ENCODE measurements around the gene C11orf87.

Gene C11orf87

DNA sequence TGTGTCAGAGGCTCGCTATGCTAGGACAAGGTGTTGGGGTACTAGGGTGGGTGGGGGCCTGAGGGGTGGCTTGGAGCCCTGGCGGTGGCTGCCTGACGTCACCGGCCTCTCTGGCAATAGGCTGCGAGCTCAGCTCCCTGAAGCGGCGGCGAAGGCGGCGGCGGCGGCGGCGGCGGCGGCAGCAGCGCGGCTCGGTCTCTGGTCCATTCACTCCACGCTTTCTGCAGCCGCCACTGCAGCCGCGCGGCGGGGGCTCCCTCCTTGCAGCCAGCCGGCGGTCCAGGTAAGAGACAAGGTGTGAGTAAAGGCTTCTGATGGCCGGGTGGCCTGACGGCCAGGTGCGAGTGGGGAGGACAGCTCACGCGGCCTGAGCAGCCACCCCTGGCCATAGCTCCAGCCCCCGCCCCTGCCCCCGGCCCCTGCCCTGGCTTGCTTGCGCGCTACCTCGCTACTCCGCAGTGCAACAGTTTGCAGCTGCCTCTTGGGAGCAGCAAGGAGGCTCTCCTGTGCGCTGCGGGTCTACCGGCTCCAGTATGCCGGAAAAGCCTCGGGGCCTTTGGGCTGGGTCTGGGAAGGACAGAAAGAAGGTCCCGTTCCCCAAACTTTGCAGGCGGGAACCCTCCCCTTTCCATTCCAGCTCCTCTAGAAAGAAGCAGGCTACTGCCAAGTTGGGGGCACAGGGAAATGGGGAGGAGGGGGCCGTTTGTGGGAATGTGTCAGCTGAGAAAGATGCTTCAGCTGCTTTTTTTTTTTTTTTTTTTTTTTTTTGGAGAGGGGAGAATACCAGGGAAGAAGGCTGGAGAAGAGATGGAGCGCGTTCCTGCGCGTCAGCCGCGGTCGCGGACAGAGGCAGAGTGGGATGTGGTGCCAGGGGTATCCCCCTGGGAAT lies at the start of gene C11orf87:
Gene C11orf87, plus strand, starts transcription at position 210 of the 889 bp plus-strand sequence. CDS start 1,444 bp downstream, outside the sequence.
- no peak for DNase-seq (ENCODE audit: low read depth in 2 of 2)

DNA sequence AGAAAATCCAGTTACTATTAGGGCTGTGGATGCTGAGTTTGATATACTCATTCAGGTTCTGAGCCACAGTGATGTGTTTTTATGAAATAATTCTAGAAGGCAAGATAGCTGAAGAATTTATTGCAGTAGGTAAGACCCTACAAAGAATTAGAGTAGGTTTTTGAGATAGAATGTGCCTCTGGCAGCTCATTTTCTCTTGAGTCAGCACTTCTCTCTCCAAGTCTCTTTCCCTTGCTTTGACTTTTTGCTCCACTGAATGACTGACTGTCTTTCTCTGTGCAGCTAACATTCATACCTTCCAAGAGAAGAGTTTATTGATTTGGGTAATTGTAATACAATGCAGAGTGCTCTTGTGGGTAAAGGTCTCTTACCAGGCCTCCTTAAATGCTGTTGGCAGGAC lies 48.0 kb upstream of the C11orf87 start:
- DNase-seq (ENCODE audit: low read depth in 2 of 2) = no peak

DNA sequence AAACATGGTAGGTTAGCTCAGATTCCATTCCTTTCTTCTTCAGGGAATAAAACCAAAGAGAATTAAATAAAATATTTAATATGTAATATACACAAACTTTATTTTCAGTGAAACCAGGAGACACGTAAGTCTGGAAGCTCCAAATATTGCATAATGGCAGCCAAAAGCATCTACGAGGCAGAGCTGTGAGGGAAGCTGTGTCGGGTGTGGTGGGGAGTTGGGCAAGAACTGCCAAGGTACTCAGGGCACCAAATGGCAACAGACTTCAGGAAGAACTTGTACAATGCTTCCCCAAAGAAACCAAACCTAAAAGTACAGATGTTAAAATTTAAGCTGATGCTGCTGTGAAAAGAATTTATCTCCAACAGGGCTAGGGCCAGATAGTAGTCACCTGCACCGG lies 47.5 kb upstream of the C11orf87 start:
- no peak for DNase-seq (ENCODE audit: low read depth in 2 of 2)

DNA sequence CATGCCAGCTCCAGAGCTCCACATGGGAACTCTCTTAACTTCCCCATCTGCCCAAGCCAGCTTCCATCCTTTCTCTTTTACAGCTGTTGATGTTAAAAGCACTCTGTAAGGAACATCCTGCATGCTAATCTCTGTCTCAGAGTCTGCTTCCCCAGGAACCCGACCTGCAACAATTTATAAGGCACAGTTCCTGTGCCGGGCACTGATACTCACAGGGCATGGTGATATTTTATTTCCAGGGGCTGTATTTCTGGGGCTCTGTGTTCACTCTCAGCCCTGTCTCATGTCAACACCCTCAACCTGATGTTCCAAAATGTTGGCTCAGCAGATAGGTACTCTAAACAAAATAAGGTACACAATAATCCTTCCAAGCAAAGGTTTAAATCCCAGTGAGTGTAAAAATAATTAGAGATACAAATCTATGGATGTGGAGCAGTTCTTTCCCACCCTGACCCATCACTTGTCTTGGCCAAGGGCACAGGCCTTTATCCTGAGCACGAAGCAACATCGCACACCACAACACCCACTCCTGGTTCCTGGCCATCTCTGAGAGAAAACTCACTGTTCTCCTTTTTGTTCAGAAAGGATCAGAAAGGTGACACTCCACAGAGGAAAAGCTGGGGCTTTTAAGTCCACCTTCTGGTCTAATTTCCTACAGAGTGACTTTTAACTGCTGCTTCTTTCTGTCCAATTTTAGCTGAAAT lies 44.8 kb upstream of the C11orf87 start:
- DNase-seq (ENCODE audit: low read depth in 2 of 2) = no peak

DNA sequence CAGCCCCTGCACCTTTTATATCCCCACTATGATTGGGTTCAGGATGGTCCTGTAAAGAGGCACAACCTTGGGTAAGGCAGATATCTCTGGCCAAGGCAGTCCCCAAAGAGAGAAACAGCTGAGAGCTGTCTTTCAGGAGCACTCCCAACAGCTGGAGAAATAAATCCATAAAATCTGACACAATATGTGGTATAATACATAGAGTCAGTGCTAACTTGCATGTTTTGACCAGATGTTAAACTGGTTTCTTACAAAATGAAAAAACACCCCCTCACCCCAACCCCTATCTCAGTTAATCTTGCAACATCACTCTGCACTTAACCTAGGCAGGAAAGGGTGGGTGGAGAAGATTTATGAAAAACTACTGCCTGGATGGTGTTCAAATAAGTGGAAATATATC lies 44.0 kb upstream of the C11orf87 start:
- no peak for DNase-seq (ENCODE audit: low read depth in 2 of 2)

DNA sequence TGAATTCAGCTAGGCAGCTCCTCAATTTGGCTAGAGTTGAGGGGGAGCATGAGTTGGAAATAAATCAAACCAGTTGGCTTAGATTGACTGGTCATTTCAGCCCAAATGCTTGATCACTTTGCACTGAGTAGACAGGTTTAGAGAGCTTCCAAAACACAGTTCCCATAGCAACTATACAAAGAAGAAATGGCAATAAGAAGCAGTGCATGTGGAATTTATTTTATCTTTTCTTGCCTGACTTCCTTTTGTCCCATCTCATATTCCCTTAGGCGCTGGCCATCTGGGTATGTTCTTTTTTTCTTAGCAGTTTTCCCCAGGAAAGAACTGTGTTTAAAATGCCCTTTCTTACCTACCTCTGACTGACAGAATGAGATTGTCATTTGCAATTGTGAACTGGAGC lies 38.7 kb upstream of the C11orf87 start:
- no peak for DNase-seq (ENCODE audit: low read depth in 2 of 2)

DNA sequence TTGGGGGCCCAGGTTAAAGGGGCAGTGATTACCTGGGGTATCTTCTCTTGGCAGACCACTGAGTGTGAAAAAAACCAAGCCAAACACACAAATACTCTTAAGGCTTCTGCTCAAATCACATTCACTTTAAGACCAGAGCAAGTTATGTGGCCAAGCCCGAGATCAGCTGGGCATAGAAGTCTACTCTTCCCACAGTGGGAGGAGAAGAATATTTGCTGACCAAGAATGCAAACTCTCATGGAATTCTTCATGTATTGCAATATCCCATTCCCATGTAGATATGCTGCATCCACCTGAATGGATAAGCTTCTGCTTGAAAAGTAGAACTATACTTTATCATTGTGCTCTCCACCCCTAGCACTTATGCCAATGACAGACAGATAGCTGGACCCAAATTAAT lies 37.1 kb upstream of the C11orf87 start:
- DNase-seq (ENCODE audit: low read depth in 2 of 2) = no peak

DNA sequence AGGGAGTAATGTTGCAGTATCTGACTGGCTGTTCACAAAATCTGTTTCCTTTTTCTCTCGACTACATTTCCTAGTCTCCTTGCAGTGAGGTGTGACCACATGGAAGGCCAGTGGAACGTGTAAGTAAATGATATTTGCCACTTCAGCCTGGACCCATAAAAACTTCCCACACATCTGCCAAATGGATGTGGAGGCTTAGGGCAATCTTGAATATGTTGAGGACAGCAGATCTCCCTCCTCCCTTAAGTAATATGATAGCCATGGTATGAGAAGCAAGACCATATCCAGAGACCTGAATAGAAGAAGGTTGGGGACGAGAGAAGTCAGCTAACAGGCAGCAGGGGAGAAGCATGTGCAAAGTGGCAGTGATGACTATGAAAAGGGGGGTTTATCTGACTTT lies 33.0 kb upstream of the C11orf87 start:
- DNase-seq (ENCODE audit: low read depth in 2 of 2) = no peak

DNA sequence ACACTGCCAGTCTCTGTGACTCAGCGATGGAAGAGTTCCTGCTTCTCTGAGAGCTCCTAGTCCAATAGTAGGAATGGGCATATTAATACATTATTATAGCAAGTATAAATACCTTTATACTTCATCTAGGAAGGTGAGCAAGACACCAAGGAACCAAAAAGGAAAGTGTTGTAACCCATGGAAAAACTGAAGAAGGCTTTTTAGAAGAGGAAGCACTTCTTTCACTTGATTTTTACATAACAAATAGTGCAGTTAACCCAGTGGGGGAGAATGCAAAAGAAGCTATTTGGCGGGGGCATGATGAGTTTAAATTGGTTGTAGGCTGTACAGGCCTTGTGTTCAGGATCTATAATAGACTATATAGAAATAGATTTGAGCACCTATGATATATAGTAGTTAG lies 31.2 kb upstream of the C11orf87 start:
- no peak for DNase-seq (ENCODE audit: low read depth in 2 of 2)

DNA sequence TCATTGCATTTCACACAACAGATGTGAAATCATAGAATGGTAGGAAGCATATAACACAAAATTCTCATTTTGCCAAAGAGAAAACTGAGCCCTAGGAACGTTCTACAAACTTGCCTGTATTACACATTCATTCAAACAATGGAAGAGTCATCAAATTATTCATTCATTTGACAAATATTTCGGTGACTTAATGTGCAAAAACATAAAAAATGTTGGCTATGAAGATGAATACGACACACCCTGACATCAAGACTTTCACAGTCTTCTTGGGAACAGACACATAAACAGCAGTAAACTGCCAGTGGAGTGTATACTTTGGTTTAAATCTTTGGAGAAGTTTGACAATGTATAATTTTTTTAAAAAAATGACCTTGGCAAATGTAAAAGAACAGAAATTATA lies 20.4 kb upstream of the C11orf87 start:
- no peak for DNase-seq (ENCODE audit: low read depth in 2 of 2)

DNA sequence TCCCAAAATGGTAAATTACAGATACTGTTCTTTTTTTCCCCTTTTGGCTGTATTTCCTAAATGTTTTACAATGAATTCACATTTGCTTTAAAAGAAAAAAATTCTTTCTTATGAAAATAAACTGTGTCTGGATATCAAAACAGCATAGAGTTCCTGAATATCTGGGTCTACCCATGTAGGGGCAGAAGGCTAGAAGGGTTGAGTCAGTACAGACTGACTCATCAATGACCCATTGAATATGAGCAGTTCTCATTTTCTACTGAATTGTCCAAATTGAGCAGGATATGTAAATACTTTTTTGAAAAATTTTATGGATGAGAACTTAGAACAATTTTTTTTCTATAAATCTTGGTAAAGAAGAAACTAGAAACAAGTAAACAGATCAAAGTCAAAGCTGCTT lies 16.3 kb upstream of the C11orf87 start:
- no peak for DNase-seq (ENCODE audit: low read depth in 2 of 2)

DNA sequence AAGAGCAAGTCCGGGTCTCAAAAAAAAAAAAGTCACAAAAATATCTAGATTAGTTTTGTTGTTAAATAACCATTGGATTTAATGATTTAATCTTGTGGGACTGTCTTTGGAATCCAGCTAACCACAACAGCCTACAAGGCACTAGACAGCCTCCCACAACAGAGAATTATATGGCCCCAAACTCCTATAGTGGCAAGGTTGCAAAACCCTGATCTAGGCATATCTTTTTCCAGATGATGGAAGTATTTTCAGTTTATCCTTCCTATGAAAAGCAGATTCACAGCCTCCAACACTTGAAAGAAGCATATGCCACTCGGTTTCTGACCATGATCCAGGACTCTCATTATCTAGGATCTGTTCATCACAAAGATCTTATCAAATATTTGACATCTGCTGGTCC lies 5.4 kb upstream of the C11orf87 start:
- DNase-seq (ENCODE audit: low read depth in 2 of 2) = no peak

DNA sequence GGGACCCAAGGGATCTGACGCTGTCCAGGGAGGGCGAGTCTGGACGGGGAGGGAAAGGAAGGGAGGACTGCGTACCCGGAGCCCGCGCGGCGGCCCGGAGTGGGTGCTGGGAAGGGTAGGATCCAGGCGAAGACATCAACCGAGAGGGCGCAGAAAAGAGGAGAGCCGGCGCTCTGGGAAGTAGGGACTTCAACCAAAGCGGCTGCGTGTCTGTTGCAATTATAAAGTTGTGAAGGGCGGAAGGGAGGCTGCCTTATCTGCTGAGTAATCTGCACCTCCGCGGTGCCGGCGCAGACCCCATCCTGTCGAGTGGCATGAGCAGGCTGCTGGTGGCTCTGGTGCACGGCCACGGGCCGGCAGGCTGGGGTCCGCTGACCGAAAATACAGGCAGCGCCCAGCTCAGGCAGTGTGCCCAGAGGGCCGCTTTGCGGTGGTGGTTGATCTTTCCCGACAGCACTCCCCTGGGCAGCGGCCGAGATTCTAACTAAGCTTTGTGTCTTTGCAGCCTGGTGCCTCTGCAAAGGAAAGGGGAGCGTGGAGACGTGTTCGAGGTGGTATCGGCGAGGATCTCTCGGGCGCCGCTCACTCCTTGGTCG lies 978 bp downstream of the C11orf87 start:
- DNase-seq (ENCODE audit: low read depth in 2 of 2) = no peak

DNA sequence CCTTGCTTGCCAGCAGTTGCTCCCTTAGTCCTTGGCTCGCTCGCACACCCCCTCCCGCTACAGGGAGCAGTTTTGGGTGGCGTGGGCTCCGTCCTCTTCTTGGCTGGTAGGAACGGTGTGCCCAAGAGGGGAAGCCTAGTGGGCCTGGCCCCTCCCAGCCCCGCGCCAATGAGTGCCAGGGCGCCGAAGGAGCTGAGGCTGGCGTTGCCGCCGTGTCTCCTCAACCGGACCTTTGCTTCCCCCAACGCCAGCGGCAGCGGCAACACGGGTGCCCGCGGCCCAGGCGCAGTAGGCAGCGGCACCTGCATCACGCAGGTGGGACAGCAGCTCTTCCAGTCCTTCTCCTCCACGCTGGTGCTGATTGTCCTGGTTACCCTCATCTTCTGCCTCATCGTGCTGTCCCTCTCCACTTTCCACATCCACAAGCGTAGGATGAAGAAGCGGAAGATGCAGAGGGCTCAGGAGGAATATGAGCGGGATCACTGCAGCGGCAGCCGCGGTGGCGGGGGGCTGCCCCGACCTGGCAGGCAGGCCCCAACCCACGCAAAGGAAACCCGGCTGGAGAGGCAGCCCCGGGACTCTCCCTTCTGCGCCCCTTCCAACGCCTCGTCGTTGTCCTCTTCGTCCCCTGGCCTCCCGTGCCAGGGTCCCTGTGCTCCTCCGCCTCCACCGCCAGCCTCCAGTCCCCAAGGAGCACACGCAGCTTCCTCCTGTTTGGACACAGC lies 1.6 kb downstream of the C11orf87 start:
- no peak for DNase-seq (ENCODE audit: low read depth in 2 of 2)

DNA sequence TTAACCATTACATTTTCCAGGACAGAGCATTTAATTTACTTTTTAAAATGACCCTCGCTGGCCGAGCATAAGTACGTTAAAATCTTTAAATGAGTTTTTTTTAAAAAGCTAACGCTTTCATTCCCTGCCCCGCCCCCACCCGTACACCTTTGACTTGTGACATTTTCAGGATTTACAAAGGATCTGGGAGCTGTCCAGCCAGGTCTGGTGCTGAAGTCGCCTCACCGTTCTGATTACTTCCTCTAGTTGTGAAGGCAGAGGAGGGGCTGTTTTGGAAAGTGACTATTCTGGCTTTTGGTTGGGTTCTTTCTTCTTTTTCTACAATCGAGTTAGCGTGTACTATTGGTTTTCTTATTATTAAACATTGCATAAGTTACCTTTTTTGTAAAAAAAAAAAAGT lies 2.9 kb downstream of the C11orf87 start:
- no peak for DNase-seq (ENCODE audit: low read depth in 2 of 2)

DNA sequence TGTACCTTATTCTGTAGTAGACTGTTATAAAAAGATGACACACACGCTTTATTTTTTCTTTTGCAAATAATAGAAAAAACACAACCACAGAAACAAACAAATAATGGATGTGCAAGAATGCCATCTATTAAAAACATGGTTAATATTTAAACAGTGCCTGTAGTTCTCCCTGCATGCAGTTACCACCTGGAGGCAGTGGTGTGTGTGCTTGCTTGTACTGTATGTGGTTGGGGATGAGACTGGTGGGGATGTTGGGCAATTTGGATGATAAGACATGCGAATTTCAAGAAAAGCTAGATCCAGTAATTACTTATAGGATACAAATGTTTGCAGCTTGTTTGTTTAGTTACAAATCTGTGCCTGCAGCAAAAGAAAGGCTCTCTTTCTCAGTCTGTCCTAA lies 3.6 kb downstream of the C11orf87 start:
- no peak for DNase-seq (ENCODE audit: low read depth in 2 of 2)

DNA sequence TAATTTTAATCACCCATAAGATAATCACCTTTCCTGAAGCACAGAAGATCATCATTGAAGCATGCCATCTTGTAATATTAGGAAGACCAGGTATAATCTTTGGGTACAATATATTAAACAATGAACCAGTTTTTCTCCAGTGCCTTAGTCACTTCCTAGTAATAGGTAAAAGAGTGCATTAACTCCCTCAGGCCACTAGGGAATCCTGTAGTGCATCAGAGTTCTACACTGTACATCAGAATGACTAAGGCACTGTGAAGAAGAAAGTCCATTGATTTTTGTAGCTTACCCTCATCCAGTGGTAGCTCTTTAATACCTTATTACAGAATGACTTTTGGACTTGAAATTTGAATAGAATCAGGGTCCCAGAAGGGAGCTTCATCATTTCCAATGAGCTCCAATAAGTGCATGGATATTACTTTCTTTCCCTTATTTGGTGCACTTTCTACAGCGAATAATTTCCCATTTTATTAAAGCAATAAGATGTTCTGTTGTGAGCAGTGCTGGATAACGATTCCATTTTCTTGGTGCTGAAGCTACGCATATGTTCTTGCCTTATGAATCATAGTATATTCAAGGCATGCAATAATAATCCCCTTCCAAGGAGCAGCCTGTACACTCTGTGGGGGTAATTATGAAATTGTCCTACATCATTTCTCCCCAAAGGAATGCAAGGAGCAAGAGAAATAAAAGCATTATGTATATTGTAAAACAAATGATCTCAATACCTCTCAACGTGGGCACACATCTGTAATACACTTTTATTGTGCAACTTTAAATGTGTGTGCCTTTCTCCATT lies 4.7 kb downstream of the C11orf87 start:
- no peak for DNase-seq (ENCODE audit: low read depth in 2 of 2)

DNA sequence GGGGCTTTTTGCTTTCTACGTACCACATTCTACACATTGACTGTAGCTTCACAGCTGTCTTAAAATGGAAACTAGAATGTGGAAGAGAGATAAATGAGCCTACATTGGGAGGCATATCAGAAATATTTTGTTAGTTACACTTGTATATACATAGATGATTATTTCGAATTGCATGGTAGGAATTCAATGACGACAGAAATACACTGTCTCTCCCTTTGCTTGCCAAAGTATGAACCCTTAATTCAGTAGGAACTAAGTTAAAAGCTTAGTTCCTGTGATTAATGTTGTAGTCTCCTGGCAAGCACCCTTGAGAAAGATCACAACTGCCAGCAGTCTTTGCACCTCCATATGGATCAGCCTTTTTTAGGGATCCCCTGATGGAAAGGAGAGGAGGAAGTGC lies 10.1 kb downstream of the C11orf87 start:
- no peak for DNase-seq (ENCODE audit: low read depth in 2 of 2)

DNA sequence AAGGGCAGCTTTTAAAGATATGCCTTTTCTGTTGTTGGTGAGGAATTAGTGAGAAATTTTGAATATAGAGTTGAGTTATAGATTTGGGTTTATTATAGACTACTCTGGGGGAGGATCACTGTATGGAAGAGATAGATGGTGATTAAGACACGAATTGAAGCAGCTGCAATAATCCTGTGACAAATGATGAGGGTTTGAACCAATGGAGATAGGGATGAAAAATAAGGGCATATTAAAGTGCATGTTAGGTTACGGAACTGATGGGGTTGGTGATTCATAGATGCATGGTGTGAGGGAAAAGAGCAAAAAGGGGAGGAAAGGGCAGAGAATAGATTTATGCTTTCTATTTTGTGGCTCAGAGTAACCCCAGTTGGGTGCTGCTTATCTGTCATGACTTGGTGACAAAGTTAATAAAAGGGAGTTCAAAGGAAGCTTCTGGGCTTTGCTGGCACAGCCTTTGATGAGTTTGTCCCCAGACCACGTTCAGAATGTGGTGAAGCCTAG lies 11.8 kb downstream of the C11orf87 start:
- no peak for DNase-seq (ENCODE audit: low read depth in 2 of 2)

DNA sequence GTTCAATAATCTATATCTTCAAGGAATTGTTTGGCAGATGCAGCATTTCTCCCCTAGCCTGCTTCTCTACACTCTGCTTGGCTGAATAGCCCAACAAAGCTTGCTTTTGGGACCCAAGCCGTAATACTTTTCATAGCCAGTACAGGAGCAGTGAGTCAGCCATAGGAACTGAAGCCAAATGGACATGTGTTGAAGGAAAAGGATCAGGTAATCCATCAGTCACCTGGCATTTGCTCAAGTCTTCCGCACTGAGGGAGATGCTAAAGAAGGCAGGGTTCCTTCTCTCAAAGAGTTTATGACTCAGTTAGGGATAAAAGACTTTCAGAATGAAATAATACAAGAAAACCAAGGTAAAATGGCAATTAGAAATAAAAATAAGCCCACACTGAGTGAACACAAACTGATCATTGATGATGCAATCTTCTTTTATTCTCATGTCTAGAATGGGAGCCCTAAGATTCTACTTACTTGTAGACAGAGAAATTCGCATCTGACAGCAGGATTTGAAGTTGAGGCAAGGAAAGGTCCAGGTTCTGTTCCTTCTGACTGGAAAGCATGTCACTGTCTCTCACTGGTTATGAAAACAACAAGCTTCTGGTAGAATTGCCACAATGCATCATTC lies 13.2 kb downstream of the C11orf87 start:
- no peak for DNase-seq (ENCODE audit: low read depth in 2 of 2)

DNA sequence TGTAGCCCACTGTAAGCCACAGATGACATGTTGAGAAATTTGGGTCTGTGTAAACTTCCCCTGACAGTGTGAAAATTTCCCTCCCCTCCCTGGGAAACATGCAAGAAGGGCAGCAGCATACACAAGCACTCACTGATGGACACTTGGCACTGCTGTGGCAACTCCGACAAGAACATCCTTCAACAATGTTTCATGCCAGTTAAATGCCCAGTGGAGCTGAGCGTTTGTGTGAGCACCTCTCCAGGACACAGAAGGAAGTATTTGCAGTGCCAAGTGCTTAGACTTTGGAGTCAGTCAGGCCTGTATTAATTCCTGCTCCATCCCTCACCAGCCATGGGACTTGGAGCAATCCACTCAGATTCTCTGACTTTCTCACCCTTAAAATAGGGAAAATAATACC lies 17.7 kb downstream of the C11orf87 start:
- DNase-seq (ENCODE audit: low read depth in 2 of 2) = no peak
